GM21619 (cell line): Measurements from ENCODE around the gene HNRNPL.
A peak's percentile ranks its signal among the peaks of the same experiment; 100 is the strongest.
"Not testable (repeated sequence)": the region's sequence is repeated elsewhere in the genome, so short reads cannot be mapped to it uniquely, and the experiment has no call there.

Experiments
- ATAC-seq: cut with Tn5 transposase; IDR thresholded peaks from one replicate; pipeline ENCODE4 v1.9.1; 2021; ENCODE audit not compliant: unreplicated experiment

Gene HNRNPL

GRCh38 chr19:38849860-38850435 is at the start of gene HNRNPL:
TSS of gene HNRNPL (minus strand) at chr19:38849986. CDS start at chr19:38849966, 20 bp downstream.
- peak; percentile 53 for ATAC-seq

- no peak for ATAC-seq
These were observed 49.1 kb upstream of the HNRNPL start for GRCh38 chr19:38898788-38899446.

- no peak for ATAC-seq
These were observed 45.2 kb upstream of the HNRNPL start for GRCh38 chr19:38894968-38895367.

- ATAC-seq: no peak
These were observed 43.6 kb upstream of the HNRNPL start for GRCh38 chr19:38893341-38893771.

GRCh38 chr19:38892841-38893240 is 43.1 kb upstream of the HNRNPL start:
- no peak for ATAC-seq

- no peak for ATAC-seq
These were observed 42.0 kb upstream of the HNRNPL start for GRCh38 chr19:38891771-38892170.

GRCh38 chr19:38890686-38891085 is 40.9 kb upstream of the HNRNPL start:
- ATAC-seq: no peak

GRCh38 chr19:38889803-38890202 is 40.0 kb upstream of the HNRNPL start:
- ATAC-seq: no peak

- no peak for ATAC-seq
These were observed 39.1 kb upstream of the HNRNPL start for GRCh38 chr19:38888876-38889275.

GRCh38 chr19:38884691-38885090 is 34.9 kb upstream of the HNRNPL start:
- ATAC-seq: not testable (repeated sequence)

- ATAC-seq: no peak
These were observed 33.5 kb upstream of the HNRNPL start for GRCh38 chr19:38883286-38883685.

GRCh38 chr19:38880882-38881609 is 31.3 kb upstream of the HNRNPL start:
- ATAC-seq: no peak

GRCh38 chr19:38880076-38880881 is 30.5 kb upstream of the HNRNPL start:
- ATAC-seq: no peak

GRCh38 chr19:38879400-38879751 is 29.6 kb upstream of the HNRNPL start:
- ATAC-seq: no peak

- no peak for ATAC-seq
These were observed 29.0 kb upstream of the HNRNPL start for GRCh38 chr19:38878575-38879399.

- peak; percentile 58 for ATAC-seq
These were observed 28.2 kb upstream of the HNRNPL start, which contains the start of gene RINL for GRCh38 chr19:38877781-38878574. TSS of gene RINL (minus strand) at chr19:38878275. CDS start at chr19:38876742, 1,533 bp downstream.

GRCh38 chr19:38875656-38876395 is 26.0 kb upstream of the HNRNPL start:
- no peak for ATAC-seq

- not testable (repeated sequence) for ATAC-seq
These were observed 23.6 kb upstream of the HNRNPL start for GRCh38 chr19:38873400-38873799.

- no peak for ATAC-seq
These were observed 20.8 kb upstream of the HNRNPL start for GRCh38 chr19:38870612-38871011.
